Left ventricle myocardium inferior (tissue), 1 donor: ENCODE data around the gene RAI14. TPM values are rescaled to one million over a fixed set of nuclear protein-coding genes. Genes with fewer than 3 reads are reported as not detected.

Experiments
- DNase-seq: peaks from one replicate; pipeline ENCODE4 v3.0.0-alpha.2; 2020
- H3K27ac ChIP-seq: fragments of 200-600 bp; replicated peaks from 2 replicates; pipeline ENCODE4 v1.8.0; 2021
- H3K27me3 ChIP-seq: fragments of 200-600 bp; 2 replicates; pipeline ENCODE4 v1.8.0; 2021; ENCODE audit warnings: low read depth
- H3K36me3 ChIP-seq: fragments of 200-600 bp; 2 replicates; pipeline ENCODE4 v1.8.0; 2021
- H3K4me1 ChIP-seq: fragments of 200-600 bp; 2 replicates; pipeline ENCODE4 v1.8.0; 2021
- H3K4me3 ChIP-seq: fragments of 200-600 bp; 2 replicates; pipeline ENCODE4 v1.8.0; 2021; ENCODE audit warnings: mild to moderate bottlenecking, moderate library complexity
- H3K9me3 ChIP-seq: fragments of 200-600 bp; replicated peaks from 2 replicates; pipeline ENCODE4 v1.8.0; 2021
- intact Hi-C: fragments of 100-400 bp; cut with micrococcal nuclease; formaldehyde crosslinking; loops from one replicate; pipeline ENCODE4 v1.11.0; 2022
- total RNA-seq: library from RNA; stranded (reverse); fragmentation: NEBNext Ultra II Directional; extraction: Animal tissue kit (Norgen Biotek cat#: 25700); gene quantifications from one replicate; pipeline ENCODE4 v1.2.1, GENCODE V29; 2021
- TF ChIP-seq, protein P1 (sequence below): fragments of 200-600 bp; IDR thresholded peaks from 2 replicates; pipeline ENCODE4 v1.8.0; 2021; ENCODE audit warnings: antibody characterized with exemption, mild to moderate bottlenecking, borderline replicate concordance
- donor health status: DM: no; HTN: yes; CAD: no; lungs with severe emphysema.

Gene RAI14
- total RNA-seq, 1 donor from 2014 or later: 6.7 TPM

DNA sequence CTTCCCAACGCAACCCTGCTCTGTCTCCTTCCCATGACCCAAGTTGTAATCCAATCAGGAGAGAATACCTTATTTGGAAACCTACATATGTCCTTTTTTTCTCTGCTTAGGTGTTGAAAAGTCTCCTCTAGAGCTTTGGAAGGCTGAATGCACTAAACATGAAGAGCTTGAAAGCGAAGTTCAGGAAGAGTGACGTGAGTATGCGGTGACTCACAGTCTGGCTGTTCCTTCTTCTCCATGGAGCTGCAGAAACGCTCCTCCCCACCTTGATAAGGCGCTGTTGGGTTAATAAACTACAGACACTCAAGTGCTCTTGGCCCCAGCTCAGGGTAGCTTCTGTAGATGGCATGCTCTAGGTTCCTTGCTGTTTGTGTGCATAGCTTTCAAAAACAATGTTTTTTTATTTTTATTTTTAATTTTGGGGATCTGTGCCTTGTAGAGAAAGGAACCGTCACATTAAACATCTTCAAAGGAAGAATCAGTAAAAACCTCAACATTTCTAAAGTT lies 30.7 kb downstream of the RAI14 start:
- Histone ChIP-seq H3K27me3 (no peaks in the 10 kb centered on the region), H3K27ac (peak overlapping the region; percentile 11), H3K4me1 (peaks cover 61% of the 10 kb centered on the region), H3K4me3 (no peak overlapping the region), H3K36me3 (no peaks in the 10 kb centered on the region), H3K9me3 (no peaks in the 10 kb centered on the region)
- peak; percentile 65 for DNase-seq
- TF ChIP-seq, protein P1, sequence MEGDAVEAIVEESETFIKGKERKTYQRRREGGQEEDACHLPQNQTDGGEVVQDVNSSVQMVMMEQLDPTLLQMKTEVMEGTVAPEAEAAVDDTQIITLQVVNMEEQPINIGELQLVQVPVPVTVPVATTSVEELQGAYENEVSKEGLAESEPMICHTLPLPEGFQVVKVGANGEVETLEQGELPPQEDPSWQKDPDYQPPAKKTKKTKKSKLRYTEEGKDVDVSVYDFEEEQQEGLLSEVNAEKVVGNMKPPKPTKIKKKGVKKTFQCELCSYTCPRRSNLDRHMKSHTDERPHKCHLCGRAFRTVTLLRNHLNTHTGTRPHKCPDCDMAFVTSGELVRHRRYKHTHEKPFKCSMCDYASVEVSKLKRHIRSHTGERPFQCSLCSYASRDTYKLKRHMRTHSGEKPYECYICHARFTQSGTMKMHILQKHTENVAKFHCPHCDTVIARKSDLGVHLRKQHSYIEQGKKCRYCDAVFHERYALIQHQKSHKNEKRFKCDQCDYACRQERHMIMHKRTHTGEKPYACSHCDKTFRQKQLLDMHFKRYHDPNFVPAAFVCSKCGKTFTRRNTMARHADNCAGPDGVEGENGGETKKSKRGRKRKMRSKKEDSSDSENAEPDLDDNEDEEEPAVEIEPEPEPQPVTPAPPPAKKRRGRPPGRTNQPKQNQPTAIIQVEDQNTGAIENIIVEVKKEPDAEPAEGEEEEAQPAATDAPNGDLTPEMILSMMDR: no peak
- intact Hi-C loops: no loop called here

DNA sequence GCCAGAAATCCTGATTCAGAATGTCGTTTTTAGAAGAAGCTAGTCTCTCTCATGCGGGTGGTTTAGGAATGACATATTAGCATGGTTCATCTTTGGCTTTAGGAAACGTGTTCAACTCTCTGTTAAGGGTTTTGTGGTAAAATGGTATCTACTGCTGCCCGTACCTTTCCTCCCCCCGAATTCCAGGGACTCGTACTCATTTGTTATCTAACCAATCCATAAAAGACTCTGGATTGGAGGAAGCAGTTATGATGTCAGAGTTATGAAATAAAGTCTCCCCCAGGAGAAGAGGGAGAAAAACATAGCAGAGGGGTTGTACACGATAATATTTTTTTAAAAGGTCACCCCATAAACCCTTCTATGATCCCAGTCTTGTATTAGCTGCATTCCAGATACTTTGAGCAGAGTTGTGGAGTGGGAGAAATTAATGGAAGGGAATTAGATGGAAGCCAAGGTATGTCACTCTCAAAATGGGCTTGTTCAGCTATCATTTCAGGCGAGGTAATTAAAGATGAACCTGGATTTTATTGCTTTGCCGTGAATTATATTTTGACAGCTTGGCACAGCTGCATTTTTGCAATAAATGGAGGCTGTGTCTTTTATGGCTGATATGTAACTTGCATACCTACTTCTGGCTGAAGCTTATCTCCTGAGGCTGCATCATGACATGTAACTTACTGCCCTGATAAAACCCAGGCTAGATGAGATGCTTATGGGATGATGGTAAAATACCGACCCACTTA lies 31.3 kb downstream of the RAI14 start:
- H3K4me1 ChIP-seq: peaks cover 61% of the 10 kb centered on the region
- no peaks in the 10 kb centered on the region for H3K36me3 ChIP-seq
- H3K9me3 ChIP-seq: no peaks in the 10 kb centered on the region
- no peaks in the 10 kb centered on the region for H3K27me3 ChIP-seq
- DNase-seq: no peak
- TF ChIP-seq, protein P1: no peak
- no peak overlapping the region for H3K4me3 ChIP-seq
- H3K27ac ChIP-seq: no peak overlapping the region
- intact Hi-C loops: no loop called here

DNA sequence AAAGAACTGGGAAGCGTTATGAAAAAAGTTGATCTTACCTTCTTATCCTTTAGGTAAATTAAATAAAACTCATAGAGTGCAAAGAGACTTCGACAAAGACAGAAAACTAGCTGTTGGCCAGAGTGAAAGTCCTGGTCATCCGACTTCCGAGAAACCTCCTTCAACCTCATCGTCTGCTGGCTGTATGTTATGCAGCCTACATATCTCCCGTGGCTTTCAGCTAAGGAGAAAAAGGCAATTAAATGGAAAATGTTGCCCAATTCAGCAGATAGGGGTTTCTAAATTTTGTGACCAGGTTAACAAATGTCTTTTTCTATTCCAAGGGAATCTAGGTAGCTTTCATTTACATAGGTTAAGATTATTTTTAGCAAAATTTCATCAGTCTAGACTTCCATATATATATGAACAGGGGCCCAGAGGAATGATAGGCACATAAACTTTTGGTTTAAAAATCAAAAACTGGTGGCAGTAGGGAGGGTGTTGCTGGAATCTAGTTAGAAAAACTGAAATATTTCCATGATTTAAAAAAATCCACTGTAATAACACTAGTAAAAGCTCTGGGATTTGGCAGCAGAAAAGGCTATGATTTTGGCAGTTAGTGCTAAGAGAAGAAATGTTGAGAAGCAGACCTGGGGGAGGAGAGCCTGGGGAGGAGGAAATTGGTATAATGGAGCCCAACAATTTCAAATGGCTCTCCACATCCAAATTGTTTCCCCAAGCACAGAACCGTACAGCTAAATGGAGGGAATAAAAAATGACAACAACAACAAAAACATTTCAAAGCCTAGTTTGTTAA lies 32.1 kb downstream of the RAI14 start:
- Histone ChIP-seq H3K4me1 (peaks cover 55% of the 10 kb centered on the region), H3K27ac (no peak overlapping the region), H3K36me3 (no peaks in the 10 kb centered on the region), H3K4me3 (no peak overlapping the region), H3K9me3 (no peaks in the 10 kb centered on the region), H3K27me3 (no peaks in the 10 kb centered on the region)
- no peak for DNase-seq
- intact Hi-C loops: no loop called here
- TF ChIP-seq, protein P1: no peak

DNA sequence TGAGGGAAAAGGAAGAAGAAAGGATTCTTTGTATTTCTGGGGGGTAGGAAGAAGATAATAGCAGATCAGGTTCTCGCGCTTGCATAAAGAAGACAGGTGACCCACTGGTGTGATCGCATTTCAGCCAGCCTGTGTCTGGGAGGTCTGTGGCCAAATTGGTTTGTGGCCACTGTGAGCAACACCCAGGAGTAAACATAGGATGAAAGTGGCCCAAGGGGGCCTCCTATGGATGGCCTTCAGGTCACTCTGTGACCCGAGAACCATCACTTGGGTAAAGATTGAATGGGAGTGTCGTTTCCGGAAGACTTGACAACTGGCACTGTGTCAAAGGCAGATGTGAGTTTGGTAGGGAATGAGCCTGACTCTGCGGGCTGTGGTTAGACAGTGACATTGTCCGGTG lies 34.2 kb downstream of the RAI14 start:
- Histone ChIP-seq H3K27me3 (no peaks in the 10 kb centered on the region), H3K27ac (no peak overlapping the region), H3K4me3 (no peak overlapping the region), H3K36me3 (no peaks in the 10 kb centered on the region), H3K4me1 (peaks cover 52% of the 10 kb centered on the region), H3K9me3 (no peaks in the 10 kb centered on the region)
- no peak for DNase-seq
- intact Hi-C loops: no loop called here
- TF ChIP-seq, protein P1: no peak

DNA sequence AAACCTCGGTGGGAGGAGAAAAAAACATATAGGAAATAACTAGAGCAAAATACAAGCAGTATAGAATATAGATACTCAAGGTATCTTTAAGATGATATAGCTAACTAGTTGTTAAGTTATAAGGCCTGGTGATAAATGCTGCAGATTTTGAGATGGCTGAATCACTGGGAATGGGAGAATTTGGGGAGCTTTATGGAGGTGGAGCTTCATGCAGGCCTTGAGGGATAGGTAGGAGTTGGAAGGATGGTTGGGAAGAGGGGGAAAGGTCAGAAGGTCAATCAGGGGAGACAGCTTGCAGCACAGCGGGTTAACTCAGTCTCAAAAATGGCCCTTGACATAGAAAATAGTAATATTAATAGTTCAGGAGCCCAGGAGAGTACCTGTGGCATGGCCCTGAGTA lies 34.8 kb downstream of the RAI14 start:
- H3K4me3 ChIP-seq: no peak overlapping the region
- no peaks in the 10 kb centered on the region for H3K27me3 ChIP-seq
- no peaks in the 10 kb centered on the region for H3K36me3 ChIP-seq
- peaks cover 48% of the 10 kb centered on the region for H3K4me1 ChIP-seq
- no peaks in the 10 kb centered on the region for H3K9me3 ChIP-seq
- no peak overlapping the region for H3K27ac ChIP-seq
- DNase-seq: no peak
- intact Hi-C loops: no loop called here
- TF ChIP-seq, protein P1: no peak
